ENCODE results near the gene ZRANB1. TPM values are rescaled to one million over a fixed set of nuclear protein-coding genes. Genes with fewer than 3 reads are reported as not detected.

The ZRANB1 gene
- total RNA-seq, 1 donor from 2014 or later: 29.5 TPM

- FAIRE-seq (no peak), DNase-seq (ENCODE audit: low read depth) (no peak)
- no peaks in the 10 kb centered on the region for H3K27me3 ChIP-seq (ENCODE audit: control insufficient read depth, insufficient read depth, low read length)
- H3K4me3 ChIP-seq (ENCODE audit: low read depth, low read length): no peak overlapping the region
- no peak for TF ChIP-seq CTCF (IDR thresholded peaks at IDR 0.05; ENCODE audit: insufficient read depth, low read length, severe bottlenecking)
- peaks cover 22% of the 10 kb centered on the region for H3K36me3 ChIP-seq (ENCODE audit: control insufficient read depth, insufficient read depth, low read length)
These were observed 82.1 kb downstream of the ZRANB1 start for GRCh38 chr10:125023862-125024496.

GRCh38 chr10:125024497-125025234 lies 82.7 kb downstream of the ZRANB1 start:
- Histone ChIP-seq H3K27me3 (ENCODE audit: control insufficient read depth, insufficient read depth, low read length) (no peaks in the 10 kb centered on the region), H3K36me3 (ENCODE audit: control insufficient read depth, insufficient read depth, low read length) (peaks cover 22% of the 10 kb centered on the region), H3K4me3 (ENCODE audit: low read depth, low read length) (no peak overlapping the region)
- TF ChIP-seq CTCF (IDR thresholded peaks at IDR 0.05; ENCODE audit: insufficient read depth, low read length, severe bottlenecking): no peak
- FAIRE-seq: no peak
- DNase-seq (ENCODE audit: low read depth): no peak

DNA sequence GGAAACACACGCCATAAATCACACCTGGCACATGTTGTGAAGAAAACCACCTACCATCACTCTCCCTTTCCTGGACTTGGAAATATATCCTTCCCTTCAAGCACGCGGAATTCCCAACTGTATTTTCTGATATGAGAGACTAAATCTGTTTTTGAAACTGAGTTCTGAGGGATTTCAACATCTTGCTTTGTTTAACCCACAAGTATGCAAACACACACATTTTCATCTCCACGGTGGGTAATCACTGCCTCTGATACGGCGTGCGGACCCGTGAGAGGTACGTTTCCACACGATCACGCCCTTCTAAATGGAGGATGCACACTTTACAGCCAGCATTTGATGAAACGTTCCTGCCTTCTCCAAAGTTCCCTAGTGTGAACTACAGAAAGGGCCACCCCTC lies 83.4 kb downstream of the ZRANB1 start:
- DNase-seq (ENCODE audit: low read depth): no peak
- Histone ChIP-seq H3K36me3 (ENCODE audit: control insufficient read depth, insufficient read depth, low read length) (peaks cover 21% of the 10 kb centered on the region), H3K27me3 (ENCODE audit: control insufficient read depth, insufficient read depth, low read length) (no peaks in the 10 kb centered on the region), H3K4me3 (ENCODE audit: low read depth, low read length) (no peak overlapping the region)
- no peak for FAIRE-seq
- TF ChIP-seq CTCF (IDR thresholded peaks at IDR 0.05; ENCODE audit: insufficient read depth, low read length, severe bottlenecking): no peak

DNA sequence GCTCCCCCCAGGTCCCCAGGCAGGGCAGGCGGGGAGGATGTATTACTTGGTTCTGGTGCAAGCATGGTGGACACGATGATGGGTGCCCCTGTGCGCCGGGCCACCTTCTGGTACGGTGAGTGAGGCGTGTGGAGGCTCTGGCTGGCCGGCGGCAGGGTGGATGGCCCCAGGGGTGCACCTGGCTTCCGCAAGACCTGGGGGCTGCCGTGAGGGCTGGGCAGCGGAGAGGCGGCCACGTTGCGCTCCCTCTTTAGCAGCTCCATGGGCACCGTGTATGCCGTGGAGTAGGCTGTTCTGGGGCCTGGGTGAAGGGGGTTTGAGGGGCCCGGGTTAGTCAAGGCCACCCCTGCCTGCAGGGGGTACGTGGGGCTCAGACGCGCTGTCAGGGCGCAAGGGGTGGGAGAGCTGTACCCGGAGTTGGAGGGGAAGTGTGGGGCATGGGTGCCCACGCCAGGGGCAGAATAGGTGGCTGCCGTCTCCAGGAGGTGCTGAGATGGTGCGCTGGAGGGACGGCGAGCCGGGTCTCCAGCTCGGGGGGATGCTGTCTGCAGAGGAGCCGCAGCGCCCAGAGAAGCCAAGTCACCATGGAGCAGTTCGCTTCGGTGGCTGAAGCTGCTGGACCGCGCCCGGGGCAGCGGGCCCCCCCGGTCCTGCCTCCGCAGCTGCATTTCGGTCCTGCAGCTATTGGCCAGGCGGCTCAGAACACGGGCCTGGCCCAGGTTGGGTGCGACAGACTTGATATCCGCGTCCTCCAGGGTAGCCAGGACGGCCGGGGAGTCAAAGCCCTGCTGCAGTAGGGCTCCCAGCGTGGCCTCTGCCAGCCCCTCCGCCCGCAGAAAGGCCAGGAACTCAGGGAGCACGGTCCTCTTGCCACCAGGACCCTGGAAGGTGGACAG lies 84.4 kb downstream of the ZRANB1 start:
- no peak for FAIRE-seq
- no peak for DNase-seq (ENCODE audit: low read depth)
- H3K27me3 ChIP-seq (ENCODE audit: control insufficient read depth, insufficient read depth, low read length): no peaks in the 10 kb centered on the region
- H3K4me3 ChIP-seq (ENCODE audit: low read depth, low read length): no peak overlapping the region
- peaks cover 17% of the 10 kb centered on the region for H3K36me3 ChIP-seq (ENCODE audit: control insufficient read depth, insufficient read depth, low read length)
- TF ChIP-seq CTCF (IDR thresholded peaks at IDR 0.05; ENCODE audit: insufficient read depth, low read length, severe bottlenecking): no peak

GRCh38 chr10:125026974-125027735 lies 85.2 kb downstream of the ZRANB1 start:
- TF ChIP-seq CTCF (IDR thresholded peaks at IDR 0.05; ENCODE audit: insufficient read depth, low read length, severe bottlenecking): no peak
- Histone ChIP-seq H3K4me3 (ENCODE audit: low read depth, low read length) (no peak overlapping the region), H3K27me3 (ENCODE audit: control insufficient read depth, insufficient read depth, low read length) (no peaks in the 10 kb centered on the region), H3K36me3 (ENCODE audit: control insufficient read depth, insufficient read depth, low read length) (peaks cover 14% of the 10 kb centered on the region)
- FAIRE-seq: no peak
- no peak for DNase-seq (ENCODE audit: low read depth)

Measured in bronchial epithelial cell (primary cell).